GM12878 (cell line): Measurements from ENCODE around the gene SLFN11. TPM values are rescaled to one million over a fixed set of nuclear protein-coding genes. Genes with fewer than 3 reads are reported as not detected.
A peak's percentile ranks its signal among the peaks of the same experiment; 100 is the strongest.

Source experiments
- ATAC-seq: fragments of 200-7000 bp; cut with Tn5 transposase; 3 replicates; pipeline ENCODE4 v1.9.1; 2020; ENCODE audit warnings: mild to moderate bottlenecking, moderate library complexity
- BruUV-seq: library from RNA; stranded (reverse); fragments of 400-500 nt; replicated peaks from 2 replicates; lab custom pipeline; 2021; lab: Mats Ljungman, UMichigan
- CTCF ChIA-PET: fragments of 300-600 bp; sonication (Branson Sonifier 250); formaldehyde crosslinking; extraction: SDS; loops from one replicate; lab custom pipeline; 2021; ENCODE audit warnings: inconsistent platforms; lab: Yijun Ruan, JAX
- POLR2A ChIA-PET: fragments of 350-600 bp; formaldehyde crosslinking; extraction: SDS; loops from one replicate; lab custom pipeline; 2021; ENCODE audit warnings: inconsistent platforms; lab: Charles Lee
- RAD21 ChIA-PET: fragments of 300-600 bp; sonication (Branson Sonifier 250); formaldehyde crosslinking; loops from one replicate; lab custom pipeline; 2023; ENCODE audit warnings: antibody characterized with exemption; ENCODE audit not compliant: unreplicated experiment; lab: Charles Lee
- SMC1A ChIA-PET: fragments of 300-600 bp; sonication (Branson Sonifier 250); formaldehyde crosslinking; loops from one replicate; lab custom pipeline; 2023; ENCODE audit not compliant: unreplicated experiment, uncharacterized antibody; lab: Charles Lee
- DNase-seq: peaks from one replicate; pipeline ENCODE4 v3.0.0-alpha.2; 2011; ENCODE audit warnings: low read depth, low spot score
- FAIRE-seq: peaks from 3 replicates; lab custom pipeline; 2011; peaks lifted over from hg19 to GRCh38; lab: Jason Lieb, UNC
- H2AFZ ChIP-seq: 2 replicates; pipeline ENCODE4 v1.6.0; 2011; ENCODE audit warnings: low read depth, low read length, control low read depth; ENCODE audit not compliant: control insufficient read depth
- H3K27ac ChIP-seq: 2 replicates; pipeline ENCODE4 v1.5.1; 2011; ENCODE audit warnings: control low read depth; ENCODE audit not compliant: control insufficient read depth, insufficient read depth
- H3K27me3 ChIP-seq, 2 experiments: replicated peaks in 1 of 2; 2 replicates each; pipeline versions ENCODE4 v1.6.0 to v1.6.1; 2011; ENCODE audit warnings: low read length in 1 of 2; ENCODE audit not compliant: control insufficient read depth in 2 of 2, insufficient read depth in 2 of 2
- H3K36me3 ChIP-seq, 2 experiments: 2 replicates each; pipeline ENCODE4 v1.5.1; 2011; ENCODE audit warnings: low read length in 1 of 2; ENCODE audit not compliant: control insufficient read depth in 2 of 2, insufficient read depth in 2 of 2
- H3K4me1 ChIP-seq: 2 replicates; pipeline ENCODE4 v1.6.1; 2011; ENCODE audit warnings: mild to moderate bottlenecking, low read length, moderate library complexity, mixed read lengths; ENCODE audit not compliant: control insufficient read depth, insufficient read depth
- H3K4me2 ChIP-seq: 2 replicates; pipeline ENCODE4 v1.6.0; 2011; ENCODE audit warnings: control low read depth; ENCODE audit not compliant: control insufficient read depth, insufficient read depth
- H3K4me3 ChIP-seq: fragments of 200-600 bp; sonication (generic); 2 replicates; pipeline ENCODE4 v1.5.1; 2016
- H3K79me2 ChIP-seq: 2 replicates; pipeline ENCODE4 v1.6.0; 2011; ENCODE audit warnings: low read length; ENCODE audit not compliant: control insufficient read depth, insufficient read depth
- H3K9ac ChIP-seq: 2 replicates; pipeline ENCODE4 v1.8.0; 2011; ENCODE audit warnings: low read length, control low read depth, mixed read lengths; ENCODE audit not compliant: control insufficient read depth, insufficient read depth
- H3K9me3 ChIP-seq: replicated peaks from 3 replicates; pipeline ENCODE4 v1.5.1; 2011; ENCODE audit warnings: mild to moderate bottlenecking, low read length; ENCODE audit not compliant: control insufficient read depth, insufficient read depth
- H4K20me1 ChIP-seq: 2 replicates; pipeline ENCODE4 v1.6.0; 2011; ENCODE audit not compliant: control insufficient read depth, insufficient read depth
- CEBPB ChIP-seq, 2 experiments: fragments of 150-350 bp in 1 of 2; IDR thresholded peaks; 2 replicates each; pipeline ENCODE4 v1.6.1; 2012 to 2014; ENCODE audit warnings: low read depth in 2 of 2, low read length in 2 of 2, borderline replicate concordance in 1 of 2, inconsistent platforms in 1 of 2
- CHD2 ChIP-seq: IDR thresholded peaks from 2 replicates; pipeline ENCODE4 v1.6.1; 2011; ENCODE audit warnings: low read depth, low read length, improper control_type of control experiment, borderline replicate concordance
- HDGF ChIP-seq: fragments of 450-650 bp; IDR thresholded peaks from 2 replicates; pipeline ENCODE4 v1.6.1; 2016; ENCODE audit warnings: antibody characterized with exemption
- IKZF1 ChIP-seq: fragments of 450-650 bp; conservative IDR thresholded peaks from 2 replicates; pipeline ENCODE4 v1.6.1; 2017; ENCODE audit warnings: antibody characterized with exemption, mild to moderate bottlenecking
- IRF4 ChIP-seq: IDR thresholded peaks from 2 replicates; pipeline ENCODE4 v1.6.1; 2011; ENCODE audit warnings: low read depth, low read length
- IRF5 ChIP-seq: fragments of 450-650 bp; IDR thresholded peaks from 2 replicates; pipeline ENCODE4 v1.6.1; 2017; ENCODE audit warnings: borderline replicate concordance
- KAT2A ChIP-seq: conservative IDR thresholded peaks from 2 replicates; pipeline ENCODE4 v1.6.1; 2011; ENCODE audit warnings: low read depth, low read length; ENCODE audit not compliant: control insufficient read depth
- NFYB ChIP-seq: IDR thresholded peaks from 2 replicates; pipeline ENCODE4 v1.6.1; 2011; ENCODE audit warnings: low read depth, mild to moderate bottlenecking, low read length, improper control_type of control experiment, moderate library complexity; ENCODE audit not compliant: insufficient read depth
- RAD51 ChIP-seq: fragments of 450-650 bp; IDR thresholded peaks from 2 replicates; pipeline ENCODE4 v1.6.1; 2016; ENCODE audit warnings: moderate library complexity, mild to moderate bottlenecking, inconsistent platforms
- RUNX3 ChIP-seq: IDR thresholded peaks from 2 replicates; pipeline ENCODE4 v1.6.1; 2012; ENCODE audit warnings: low read length, inconsistent platforms
- SMC3 ChIP-seq: IDR thresholded peaks from 2 replicates; pipeline ENCODE4 v1.6.1; 2011; ENCODE audit warnings: low read length, improper control_type of control experiment, borderline replicate concordance
- SPI1 ChIP-seq: IDR thresholded peaks from 2 replicates; pipeline ENCODE4 v1.6.1; 2011; ENCODE audit warnings: low read depth, mild to moderate bottlenecking, low read length, moderate library complexity, borderline replicate concordance; ENCODE audit not compliant: insufficient read depth
- STAT3 ChIP-seq: IDR thresholded peaks from 2 replicates; pipeline ENCODE4 v1.6.1; 2011; ENCODE audit warnings: low read depth, low read length, improper control_type of control experiment
- SUZ12 ChIP-seq: fragments of 200-600 bp; sonication (generic); IDR thresholded peaks from one replicate; pipeline ENCODE4 v1.6.1; 2018; ENCODE audit warnings: antibody characterized with exemption, mild to moderate bottlenecking; ENCODE audit not compliant: unreplicated experiment
- TAF1 ChIP-seq: IDR thresholded peaks from 2 replicates; pipeline ENCODE4 v1.6.1; 2011; ENCODE audit warnings: mild to moderate bottlenecking, low read depth, low read length, borderline replicate concordance
- USF1 ChIP-seq: IDR thresholded peaks from 2 replicates; pipeline ENCODE4 v1.6.1; 2011; ENCODE audit warnings: borderline replicate concordance, low read depth, mild to moderate bottlenecking, moderate library complexity, mixed read lengths, low read length; ENCODE audit not compliant: insufficient read depth; ENCODE audit errors: extremely low read length
- USF2 ChIP-seq: IDR thresholded peaks from 2 replicates; pipeline ENCODE4 v1.6.1; 2011; ENCODE audit warnings: low read depth, low read length, improper control_type of control experiment, borderline replicate concordance
- YBX1 ChIP-seq: fragments of 450-650 bp; IDR thresholded peaks from 2 replicates; pipeline ENCODE4 v1.6.1; 2016; ENCODE audit warnings: antibody characterized with exemption
- WGBS: methylation state at CpG from one replicate; pipeline ENCODE4 v1.1.6; 2016; ENCODE audit warnings: low lambda C conversion rate; ENCODE audit not compliant: insufficient replicate concordance, insufficient coverage; ENCODE audit errors: missing lambda C conversion rate; 5-methylcytosine and 5-hydroxymethylcytosine counted together
- in situ Hi-C: fragments of 300-500 bp; cut with MboI; formaldehyde crosslinking; loops from 9 replicates; pipeline ENCODE4 v1.14.3; 2018; ENCODE audit warnings: mixed read lengths
- intact Hi-C: fragments of 100-400 bp; cut with micrococcal nuclease; formaldehyde crosslinking; loops from one replicate; pipeline ENCODE4 v1.14.2; 2022; ENCODE audit not compliant: unreplicated experiment
- polyA plus RNA-seq, 11 experiments: library from polyadenylated mRNA; depleted of rRNA in 4 of 11; unstranded in 6 of 11; stranded (reverse) in 5 of 11; fragments of >200 nt; fragmentation: Nextera tagmentation in 4 of 11; fragmentation: Illumina TruSeq in 1 of 11; extraction: Ambion mirVana in 4 of 11; extraction: Trizol in 1 of 11; gene quantifications; 1 replicate in 1 of 11; 2 replicates in 10 of 11; pipeline versions ENCODE4 v1.2.1 to v1.2.3, GENCODE V29; 2011 to 2016; ENCODE audit warnings: inconsistent platforms in 2 of 11, missing spikeins in 2 of 11, low read depth in 1 of 11
- total RNA-seq, 4 experiments: library from RNA; depleted of rRNA in 3 of 4; stranded (reverse); fragments of >200 nt in 3 of 4; fragmentation: Illumina TruSeq in 1 of 4; extraction: Trizol in 1 of 4; gene quantifications; 2 replicates each; pipeline versions ENCODE4 v1.2.1 to v1.2.3, GENCODE V29; 2013 to 2021

The SLFN11 gene
- total and polyA plus RNA-seq, 10 of the 15 experiments (the other 5 are each of a cell fraction or from before 2014, with no cell fraction given) = 2.1 to 38.9 (median 30.6) TPM

GRCh38 chr17:35371934-35372333 is 1.5 kb downstream of the SLFN11 start (continued):
- TF ChIP-seq IRF5 (no peak), TAF1 (no peak), RUNX3 (no peak), IRF4 (no peak), STAT3 (no peak), SPI1 (no peak), YBX1 (no peak)

GRCh38 chr17:35368081-35368830 is 5.2 kb downstream of the SLFN11 start:
- CTCF ChIA-PET = interaction anchor here (0.7 to 1.2 kb wide), 2 partner anchors 10 to 166 kb away, joined by 3 read pairs; no protein-coding TSS in a partner anchor
- H3K4me3 ChIP-seq = no peak overlapping the region
- intact Hi-C loops = no loop called here
- peak overlapping the region; percentile 25 for H2AFZ ChIP-seq
- peak; percentile 75 for DNase-seq
- SMC1A ChIA-PET = interaction anchor here (0.7 to 1.6 kb wide), 5 partner anchors 11 to 166 kb away, joined by 3 to 6 read pairs (median 4); no protein-coding TSS in a partner anchor
- peak; percentile 32; the same call in 1 of the 2 replicates for TF ChIP-seq USF2
- no peak for TF ChIP-seq USF1
- TF ChIP-seq RAD51 = peak; percentile 66
- no peak for TF ChIP-seq CEBPB (IDR thresholded peaks at IDR 0.05; ENCODE audit: borderline replicate concordance in 1 of 2, low read depth in 2 of 2, low read length in 2 of 2)
- 0 out of 2 replicates have a peak, but pooled peaks have one; percentile 9 for TF ChIP-seq SMC3
- TF ChIP-seq SUZ12 = no peak
- TF ChIP-seq CHD2 = peak; percentile 46; the same call in 1 of the 2 replicates
- peak; percentile 71; the same call in 1 of the 2 replicates for TF ChIP-seq SPI1
- TF ChIP-seq IKZF1 = peak; percentile 43
- TF ChIP-seq NFYB = 0 out of 2 replicates have a peak, but pooled peaks have one; percentile 19
- TF ChIP-seq KAT2A = no peak
- peak; percentile 74; the same call in 1 of the 2 replicates for TF ChIP-seq HDGF
- TF ChIP-seq STAT3 = no peak
- peak; percentile 99 for ATAC-seq
- no peak overlapping the region for H3K9ac ChIP-seq
- peak overlapping the region; percentile 26 for H3K4me2 ChIP-seq
- POLR2A ChIA-PET = interaction anchor here (0.7 to 1.5 kb wide), 4 partner anchors 9 to 168 kb away, joined by 3 read pairs; no protein-coding TSS in a partner anchor
- peaks cover 3% of the 10 kb centered on the region; the same call in 1 of the 3 replicates for H3K9me3 ChIP-seq
- RAD21 ChIA-PET = interaction anchor here (0.6 to 1.5 kb wide), 5 partner anchors 17 to 80 kb away, joined by 3 to 6 read pairs (median 3); partner anchors contain the start of gene SLFN13
- no peaks in the 10 kb centered on the region for H4K20me1 ChIP-seq
- in situ Hi-C loops = no loop called here
- H3K36me3 ChIP-seq = no peaks in the 10 kb centered on the region; a peak in 1 of 4 replicates
- H3K27me3 ChIP-seq = 0 out of 4 replicates have a peak, but pooled peaks cover 0 to 3% of the 10 kb centered on the region in 2 experiments
- 1% methylated on average over 4 of the region's 4 CpGs for WGBS
- H3K79me2 ChIP-seq = no peaks in the 10 kb centered on the region
- no TSS peak for BruUV-seq
- peak; percentile 95 for FAIRE-seq
- peaks cover 11% of the 10 kb centered on the region; the same call in 1 of the 2 replicates for H3K4me1 ChIP-seq
- H3K27ac ChIP-seq = no peak overlapping the region
